ENCODE measurements around the gene KCNJ12.

The KCNJ12 gene

GRCh38 chr17:21357696-21358656, 18.2 kb upstream of the KCNJ12 start:
- DNase-seq (ENCODE audit: extremely low read depth, low read depth): no peak
- no peak overlapping the region for H3K4me3 ChIP-seq (replicated peaks; ENCODE audit: low read depth, low read length)
- no peak for TF ChIP-seq CTCF (IDR thresholded peaks at IDR 0.05; ENCODE audit: low read depth, low read length, missing control alignments)

- peak; percentile 4 for DNase-seq (ENCODE audit: extremely low read depth, low read depth)
- H3K4me3 ChIP-seq (replicated peaks; ENCODE audit: low read depth, low read length): no peak overlapping the region
- no peak for TF ChIP-seq CTCF (IDR thresholded peaks at IDR 0.05; ENCODE audit: low read depth, low read length, missing control alignments)
Measured at GRCh38 chr17:21358682-21359482, 17.3 kb upstream of the KCNJ12 start.

GRCh38 chr17:21359483-21359840, 16.7 kb upstream of the KCNJ12 start:
- TF ChIP-seq CTCF (IDR thresholded peaks at IDR 0.05; ENCODE audit: low read depth, low read length, missing control alignments): no peak
- no peak overlapping the region for H3K4me3 ChIP-seq (replicated peaks; ENCODE audit: low read depth, low read length)
- no peak for DNase-seq (ENCODE audit: extremely low read depth, low read depth)

GRCh38 chr17:21360048-21360447, 16.1 kb upstream of the KCNJ12 start:
- TF ChIP-seq CTCF (IDR thresholded peaks at IDR 0.05; ENCODE audit: low read depth, low read length, missing control alignments): no peak
- DNase-seq (ENCODE audit: extremely low read depth, low read depth): no peak
- no peak overlapping the region for H3K4me3 ChIP-seq (replicated peaks; ENCODE audit: low read depth, low read length)

GRCh38 chr17:21361020-21361809, 14.9 kb upstream of the KCNJ12 start:
- no peak for DNase-seq (ENCODE audit: extremely low read depth, low read depth)
- H3K4me3 ChIP-seq (replicated peaks; ENCODE audit: low read depth, low read length): no peak overlapping the region
- no peak for TF ChIP-seq CTCF (IDR thresholded peaks at IDR 0.05; ENCODE audit: low read depth, low read length, missing control alignments)

GRCh38 chr17:21362331-21362931, 13.7 kb upstream of the KCNJ12 start:
- no peak overlapping the region for H3K4me3 ChIP-seq (replicated peaks; ENCODE audit: low read depth, low read length)
- DNase-seq (ENCODE audit: extremely low read depth, low read depth): no peak
- TF ChIP-seq CTCF (IDR thresholded peaks at IDR 0.05; ENCODE audit: low read depth, low read length, missing control alignments): no peak

Measured in HFF-Myc (cell line).